ENCODE data around the gene CBX5.

CBX5 gene

GRCh38 chr12:54215989-54216796 lies 63.7 kb downstream of the CBX5 start:
- peak in 1 of 3 donors; percentile 14 for DNase-seq
- ChIA-PET CTCF (interaction anchor here (0.6 to 5.1 kb wide), 27 partner anchors 9 to 244 kb away, joined by 3 to 50 read pairs (median 3); partner anchors contain the start of genes HOXC5 and HOXC8), POLR2A (no interaction called here)
- H3K36me3 ChIP-seq (ENCODE audit: control insufficient read depth in 4 of 4, insufficient read depth in 4 of 4, low read length in 3 of 4) = no peaks in the 10 kb centered on the region
- peaks cover 0 to 33% (median 15%) of the 10 kb centered on the region in 5 experiments for H3K27me3 ChIP-seq (replicated peaks in 2 of 5; ENCODE audit: control insufficient read depth in 4 of 5, insufficient read depth in 5 of 5, low read length in 4 of 5)
- WGBS (ENCODE audit: insufficient coverage) = 6% methylated on average over 31 of the region's 31 CpGs
- H3K27ac ChIP-seq (ENCODE audit: insufficient read depth in 1 of 2, low read depth in 1 of 2, low read length in 2 of 2, poor library complexity in 1 of 2, severe bottlenecking in 2 of 2) = no peak overlapping the region
- H3K9me3 ChIP-seq (ENCODE audit: control extremely low read depth in 1 of 5, control insufficient read depth in 4 of 5, insufficient read depth in 2 of 5, low read depth in 1 of 5, low read length in 4 of 5) = no peaks in the 10 kb centered on the region
- H3K4me3 ChIP-seq (ENCODE audit: control insufficient read depth in 1 of 7, extremely low read depth in 1 of 7, insufficient read depth in 4 of 7, low read depth in 2 of 7, low read length in 6 of 7) = peak overlapping the region in 6 of 7 experiments; percentile 20 to 66 (median 45)
- peaks cover 8 to 42% (median 33%) of the 10 kb centered on the region in 4 experiments for H3K4me1 ChIP-seq (ENCODE audit: control extremely low read depth in 1 of 4, control insufficient read depth in 4 of 4, insufficient read depth in 4 of 4, low read length in 3 of 4)

- H3K27me3 ChIP-seq (replicated peaks in 2 of 5; ENCODE audit: control insufficient read depth in 4 of 5, insufficient read depth in 5 of 5, low read length in 4 of 5) = peaks cover 0 to 38% (median 23%) of the 10 kb centered on the region in 5 experiments
- CTCF ChIA-PET = interaction anchor here (0.6 to 5.1 kb wide), 24 partner anchors 9 to 501 kb away, joined by 3 to 50 read pairs (median 5); partner anchors contain the start of genes HOXC5, HOXC8, SMUG1 and ZNF385A
- H3K4me1 ChIP-seq (ENCODE audit: control extremely low read depth in 1 of 4, control insufficient read depth in 4 of 4, insufficient read depth in 4 of 4, low read length in 3 of 4) = peaks cover 8 to 34% (median 30%) of the 10 kb centered on the region in 4 experiments
- H3K36me3 ChIP-seq (ENCODE audit: control insufficient read depth in 4 of 4, insufficient read depth in 4 of 4, low read length in 3 of 4) = no peaks in the 10 kb centered on the region
- H3K4me3 ChIP-seq (ENCODE audit: control insufficient read depth in 1 of 7, extremely low read depth in 1 of 7, insufficient read depth in 4 of 7, low read depth in 2 of 7, low read length in 6 of 7) = peak overlapping the region in 6 of 7 experiments; percentile 21 to 75 (median 42)
- no peak overlapping the region for H3K27ac ChIP-seq (ENCODE audit: insufficient read depth in 1 of 2, low read depth in 1 of 2, low read length in 2 of 2, poor library complexity in 1 of 2, severe bottlenecking in 2 of 2)
- no peaks in the 10 kb centered on the region for H3K9me3 ChIP-seq (ENCODE audit: control extremely low read depth in 1 of 5, control insufficient read depth in 4 of 5, insufficient read depth in 2 of 5, low read depth in 1 of 5, low read length in 4 of 5)
- WGBS (ENCODE audit: insufficient coverage) = 12% methylated on average over 31 of the region's 33 CpGs
- POLR2A ChIA-PET = no interaction called here
- DNase-seq = peak; percentile 94 to 96 (median 94)
These were observed 65.1 kb downstream of the CBX5 start for GRCh38 chr12:54214553-54215406.

- H3K27me3 ChIP-seq (replicated peaks in 2 of 5; ENCODE audit: control insufficient read depth in 4 of 5, insufficient read depth in 5 of 5, low read length in 4 of 5) = peaks cover 0 to 37% (median 16%) of the 10 kb centered on the region in 5 experiments
- no peak for DNase-seq
- CTCF ChIA-PET = interaction anchor here (0.7 to 5.1 kb wide), 7 partner anchors 9 to 207 kb away, joined by 3 to 50 read pairs (median 8); partner anchors contain the start of genes HOXC8 and SMUG1
- 92% methylated on average over 2 of the region's 2 CpGs for WGBS (ENCODE audit: insufficient coverage)
- H3K9me3 ChIP-seq (ENCODE audit: control extremely low read depth in 1 of 5, control insufficient read depth in 4 of 5, insufficient read depth in 2 of 5, low read depth in 1 of 5, low read length in 4 of 5) = no peaks in the 10 kb centered on the region
- POLR2A ChIA-PET = no interaction called here
- H3K27ac ChIP-seq (ENCODE audit: insufficient read depth in 1 of 2, low read depth in 1 of 2, low read length in 2 of 2, poor library complexity in 1 of 2, severe bottlenecking in 2 of 2) = no peak overlapping the region
- H3K4me3 ChIP-seq (ENCODE audit: control insufficient read depth in 1 of 7, extremely low read depth in 1 of 7, insufficient read depth in 4 of 7, low read depth in 2 of 7, low read length in 6 of 7) = no peak overlapping the region
- peaks cover 8 to 34% (median 30%) of the 10 kb centered on the region in 4 experiments for H3K4me1 ChIP-seq (ENCODE audit: control extremely low read depth in 1 of 4, control insufficient read depth in 4 of 4, insufficient read depth in 4 of 4, low read length in 3 of 4)
- no peaks in the 10 kb centered on the region for H3K36me3 ChIP-seq (ENCODE audit: control insufficient read depth in 4 of 4, insufficient read depth in 4 of 4, low read length in 3 of 4)
These were observed 66.8 kb downstream of the CBX5 start for GRCh38 chr12:54213079-54213478.

- Histone ChIP-seq H3K36me3 (ENCODE audit: control insufficient read depth in 4 of 4, insufficient read depth in 4 of 4, low read length in 3 of 4) (no peaks in the 10 kb centered on the region), H3K4me3 (ENCODE audit: control insufficient read depth in 1 of 7, extremely low read depth in 1 of 7, insufficient read depth in 4 of 7, low read depth in 2 of 7, low read length in 6 of 7) (no peak overlapping the region), H3K4me1 (ENCODE audit: control extremely low read depth in 1 of 4, control insufficient read depth in 4 of 4, insufficient read depth in 4 of 4, low read length in 3 of 4) (peaks cover 8 to 23% (median 20%) of the 10 kb centered on the region in 4 experiments), H3K27me3 (replicated peaks in 2 of 5; ENCODE audit: control insufficient read depth in 4 of 5, insufficient read depth in 5 of 5, low read length in 4 of 5) (peaks cover 0 to 35% (median 15%) of the 10 kb centered on the region in 5 experiments), H3K9me3 (ENCODE audit: control extremely low read depth in 1 of 5, control insufficient read depth in 4 of 5, insufficient read depth in 2 of 5, low read depth in 1 of 5, low read length in 4 of 5) (no peaks in the 10 kb centered on the region), H3K27ac (ENCODE audit: insufficient read depth in 1 of 2, low read depth in 1 of 2, low read length in 2 of 2, poor library complexity in 1 of 2, severe bottlenecking in 2 of 2) (no peak overlapping the region)
- 90% methylated on average over 5 of the region's 7 CpGs for WGBS (ENCODE audit: insufficient coverage)
- POLR2A ChIA-PET = no interaction called here
- CTCF ChIA-PET = interaction anchor here (0.6 to 7.9 kb wide), 5 partner anchors 10 to 604 kb away, joined by 4 to 123 read pairs (median 5); partner anchors contain the start of gene SMUG1
- DNase-seq = peak in 1 of 3 donors; percentile 12
These were observed 68.0 kb downstream of the CBX5 start for GRCh38 chr12:54211920-54212319.

- no peak overlapping the region for H3K27ac ChIP-seq (ENCODE audit: insufficient read depth in 1 of 2, low read depth in 1 of 2, low read length in 2 of 2, poor library complexity in 1 of 2, severe bottlenecking in 2 of 2)
- H3K27me3 ChIP-seq (replicated peaks in 2 of 5; ENCODE audit: control insufficient read depth in 4 of 5, insufficient read depth in 5 of 5, low read length in 4 of 5) = peaks cover 3 to 39% (median 22%) of the 10 kb centered on the region in 5 experiments
- CTCF ChIA-PET = interaction anchor here (0.9 to 7.9 kb wide), 10 partner anchors 9 to 223 kb away, joined by 3 to 123 read pairs (median 3); partner anchors contain the start of gene SMUG1
- no peak for DNase-seq
- peaks cover 5 to 9% (median 7%) of the 10 kb centered on the region in 4 experiments for H3K4me1 ChIP-seq (ENCODE audit: control extremely low read depth in 1 of 4, control insufficient read depth in 4 of 4, insufficient read depth in 4 of 4, low read length in 3 of 4)
- WGBS (ENCODE audit: insufficient coverage) = 100% methylated on average over 1 of the region's 5 CpGs
- no peaks in the 10 kb centered on the region for H3K9me3 ChIP-seq (ENCODE audit: control extremely low read depth in 1 of 5, control insufficient read depth in 4 of 5, insufficient read depth in 2 of 5, low read depth in 1 of 5, low read length in 4 of 5)
- POLR2A ChIA-PET = no interaction called here
- H3K36me3 ChIP-seq (ENCODE audit: control insufficient read depth in 4 of 4, insufficient read depth in 4 of 4, low read length in 3 of 4) = no peaks in the 10 kb centered on the region
- no peak overlapping the region for H3K4me3 ChIP-seq (ENCODE audit: control insufficient read depth in 1 of 7, extremely low read depth in 1 of 7, insufficient read depth in 4 of 7, low read depth in 2 of 7, low read length in 6 of 7)
These were observed 69.5 kb downstream of the CBX5 start for GRCh38 chr12:54210400-54210790.

- Histone ChIP-seq H3K4me3 (ENCODE audit: control insufficient read depth in 1 of 7, extremely low read depth in 1 of 7, insufficient read depth in 4 of 7, low read depth in 2 of 7, low read length in 6 of 7) (no peak overlapping the region), H3K9me3 (ENCODE audit: control extremely low read depth in 1 of 5, control insufficient read depth in 4 of 5, insufficient read depth in 2 of 5, low read depth in 1 of 5, low read length in 4 of 5) (no peaks in the 10 kb centered on the region), H3K36me3 (ENCODE audit: control insufficient read depth in 4 of 4, insufficient read depth in 4 of 4, low read length in 3 of 4) (no peaks in the 10 kb centered on the region), H3K27ac (ENCODE audit: insufficient read depth in 1 of 2, low read depth in 1 of 2, low read length in 2 of 2, poor library complexity in 1 of 2, severe bottlenecking in 2 of 2) (no peak overlapping the region), H3K27me3 (replicated peaks in 2 of 5; ENCODE audit: control insufficient read depth in 4 of 5, insufficient read depth in 5 of 5, low read length in 4 of 5) (peaks cover 3 to 51% (median 32%) of the 10 kb centered on the region in 5 experiments), H3K4me1 (ENCODE audit: control extremely low read depth in 1 of 4, control insufficient read depth in 4 of 4, insufficient read depth in 4 of 4, low read length in 3 of 4) (peaks cover 0 to 2% (median 0%) of the 10 kb centered on the region in 4 experiments)
- ChIA-PET CTCF (interaction anchor here (0.7 to 7.9 kb wide), 20 partner anchors 10 to 506 kb away, joined by 3 to 123 read pairs (median 4); partner anchors contain the start of genes HOXC10, HOXC5 and SMUG1), POLR2A (no interaction called here)
- no peak for DNase-seq
- 50% methylated on average over 2 of the region's 7 CpGs for WGBS (ENCODE audit: insufficient coverage)
These were observed 71.3 kb downstream of the CBX5 start for GRCh38 chr12:54208591-54208990.
